Measurements from ENCODE around the gene FABP7.

The FABP7 gene

DNA sequence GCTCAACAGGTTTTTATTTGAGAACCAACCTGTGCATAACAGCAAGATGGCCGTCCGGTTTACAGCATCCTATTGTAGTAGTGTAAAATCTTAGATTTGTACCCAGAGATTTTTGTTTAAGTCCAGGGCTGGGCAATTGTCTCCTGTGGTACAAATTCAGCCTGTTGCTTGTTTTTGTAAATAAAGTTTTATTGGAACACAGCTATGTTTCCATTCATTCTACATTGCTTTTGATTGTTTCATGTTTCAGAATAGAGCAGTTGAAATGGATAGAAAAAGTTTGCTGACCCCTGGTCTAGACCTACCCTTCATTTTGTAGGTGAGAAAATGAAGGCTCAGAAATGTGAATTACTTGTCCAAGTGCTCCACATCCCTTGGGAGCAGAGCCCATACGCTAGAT, 18.0 kb downstream of the FABP7 start:
- TF ChIP-seq, protein P1, sequence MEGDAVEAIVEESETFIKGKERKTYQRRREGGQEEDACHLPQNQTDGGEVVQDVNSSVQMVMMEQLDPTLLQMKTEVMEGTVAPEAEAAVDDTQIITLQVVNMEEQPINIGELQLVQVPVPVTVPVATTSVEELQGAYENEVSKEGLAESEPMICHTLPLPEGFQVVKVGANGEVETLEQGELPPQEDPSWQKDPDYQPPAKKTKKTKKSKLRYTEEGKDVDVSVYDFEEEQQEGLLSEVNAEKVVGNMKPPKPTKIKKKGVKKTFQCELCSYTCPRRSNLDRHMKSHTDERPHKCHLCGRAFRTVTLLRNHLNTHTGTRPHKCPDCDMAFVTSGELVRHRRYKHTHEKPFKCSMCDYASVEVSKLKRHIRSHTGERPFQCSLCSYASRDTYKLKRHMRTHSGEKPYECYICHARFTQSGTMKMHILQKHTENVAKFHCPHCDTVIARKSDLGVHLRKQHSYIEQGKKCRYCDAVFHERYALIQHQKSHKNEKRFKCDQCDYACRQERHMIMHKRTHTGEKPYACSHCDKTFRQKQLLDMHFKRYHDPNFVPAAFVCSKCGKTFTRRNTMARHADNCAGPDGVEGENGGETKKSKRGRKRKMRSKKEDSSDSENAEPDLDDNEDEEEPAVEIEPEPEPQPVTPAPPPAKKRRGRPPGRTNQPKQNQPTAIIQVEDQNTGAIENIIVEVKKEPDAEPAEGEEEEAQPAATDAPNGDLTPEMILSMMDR (IDR thresholded peaks at IDR 0.05; ENCODE audit: borderline replicate concordance, insufficient read depth, low read depth, low read length) = no peak

DNA sequence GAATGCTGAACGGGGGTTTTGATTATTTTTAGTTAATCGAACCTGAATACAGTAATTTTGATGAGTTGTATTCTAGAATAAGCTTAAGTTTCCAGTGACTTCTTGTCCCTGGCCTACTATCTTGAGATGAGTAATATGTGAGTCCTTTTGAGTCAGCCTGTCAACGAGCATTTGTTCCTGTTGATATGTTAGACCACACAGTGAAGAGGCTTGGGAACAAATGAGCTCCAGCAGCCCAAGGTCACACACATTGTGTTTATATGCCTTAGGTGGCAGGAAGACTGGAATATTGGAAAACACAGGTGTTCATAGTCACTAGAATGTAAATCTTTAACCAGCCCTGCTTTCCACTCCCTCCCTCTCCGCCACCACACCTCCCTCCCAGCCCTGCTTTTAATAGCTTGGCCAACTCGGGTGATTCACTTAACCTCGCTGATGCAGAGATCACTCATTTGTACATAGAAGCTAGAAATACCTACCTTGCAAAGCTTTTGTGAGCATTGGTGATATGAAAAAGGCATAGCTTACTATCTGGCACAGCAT, 18.7 kb downstream of the FABP7 start:
- TF ChIP-seq, protein P1 (IDR thresholded peaks at IDR 0.05; ENCODE audit: borderline replicate concordance, insufficient read depth, low read depth, low read length) = no peak
- H3K4me3 ChIP-seq (ENCODE audit: low read depth, low read length) = no peak overlapping the region

More for the DNA sequence above, 18.0 kb downstream of the FABP7 start:
- no peak overlapping the region for H3K4me3 ChIP-seq (ENCODE audit: low read depth, low read length)

DNA sequence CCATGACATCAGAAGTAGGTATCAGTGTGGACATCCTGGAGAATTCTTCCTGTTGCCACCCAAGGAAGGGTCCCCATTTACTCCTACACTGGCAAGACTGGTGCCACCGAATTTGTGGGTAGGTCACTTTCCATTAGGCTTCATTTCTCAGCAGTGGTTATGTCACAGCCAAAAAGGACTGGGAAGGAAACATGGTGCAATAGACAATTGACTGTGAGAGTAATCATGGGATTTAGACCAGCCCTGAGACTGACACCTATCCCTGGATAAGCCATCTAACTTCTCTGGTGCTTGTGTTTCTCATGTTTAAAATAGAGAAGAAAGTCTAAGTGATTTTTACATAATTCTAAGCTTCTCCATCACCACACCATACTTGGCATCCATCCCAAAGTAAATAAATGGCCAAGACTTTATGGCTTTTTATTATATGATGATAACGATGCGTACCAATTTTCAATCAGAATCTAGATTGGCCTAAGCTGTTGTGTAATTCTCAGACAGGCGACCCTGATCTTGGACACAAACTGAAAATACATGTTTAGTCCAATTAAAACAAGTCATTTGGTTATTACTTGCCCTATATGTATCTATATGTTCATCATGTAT, 19.7 kb downstream of the FABP7 start:
- H3K4me3 ChIP-seq (ENCODE audit: low read depth, low read length) = no peak overlapping the region
- TF ChIP-seq, protein P1 (IDR thresholded peaks at IDR 0.05; ENCODE audit: borderline replicate concordance, insufficient read depth, low read depth, low read length) = no peak

GRCh38 chr6:122799916-122800686, 20.6 kb downstream of the FABP7 start:
- no peak overlapping the region for H3K4me3 ChIP-seq (ENCODE audit: low read depth, low read length)
- TF ChIP-seq, protein P1 (IDR thresholded peaks at IDR 0.05; ENCODE audit: borderline replicate concordance, insufficient read depth, low read depth, low read length) = no peak

- H3K4me3 ChIP-seq (ENCODE audit: low read depth, low read length) = no peak overlapping the region
- TF ChIP-seq, protein P1 (IDR thresholded peaks at IDR 0.05; ENCODE audit: borderline replicate concordance, insufficient read depth, low read depth, low read length) = no peak
These were observed 21.4 kb downstream of the FABP7 start for GRCh38 chr6:122800906-122801305.

DNA sequence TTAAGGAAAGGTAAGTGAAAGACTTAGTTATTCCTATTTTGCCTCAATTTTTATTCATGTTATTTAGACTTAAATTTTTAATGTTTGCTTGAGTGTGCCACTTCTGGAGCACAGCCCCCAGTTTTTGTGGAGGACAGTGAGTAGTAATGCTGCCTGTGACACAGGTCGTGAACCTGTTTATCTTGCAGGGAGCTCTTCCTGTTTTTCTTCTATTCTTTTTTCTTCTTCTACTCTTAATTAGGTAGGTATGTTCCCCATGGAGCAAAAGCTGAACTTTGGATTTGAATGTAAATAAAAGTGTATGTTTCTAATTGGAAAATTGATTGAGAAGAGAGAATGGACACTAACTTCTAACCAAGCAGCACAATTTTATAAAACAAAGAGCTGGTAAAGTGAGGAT, 21.9 kb downstream of the FABP7 start:
- H3K4me3 ChIP-seq (ENCODE audit: low read depth, low read length) = no peak overlapping the region
- TF ChIP-seq, protein P1 (IDR thresholded peaks at IDR 0.05; ENCODE audit: borderline replicate concordance, insufficient read depth, low read depth, low read length) = no peak
